MM.1S (cell line): ENCODE measurements around the gene STARD5.

Experiments
- CTCF ChIP-seq: fragments of 300-600 bp; sonication (generic); IDR thresholded peaks from 2 replicates; pipeline ENCODE4 v1.5.1; 2016; ENCODE audit warnings: antibody characterized with exemption, low read length, mixed read lengths
- EZH2 ChIP-seq: fragments of 300-600 bp; sonication (generic); optimal IDR thresholded peaks from 2 replicates; pipeline ENCODE3; 2017; ENCODE audit warnings: low read depth, mild to moderate bottlenecking, antibody characterized with exemption, low read length, mixed read lengths

GRCh38 chr15:81259760-81260298, 64.1 kb downstream of the STARD5 start:
- TF ChIP-seq EZH2 (no peak), CTCF (no peak)
